ENCODE results near the gene DDX10.
A peak's percentile ranks its signal among the peaks of the same experiment; 100 is the strongest.

The DDX10 gene

DNA sequence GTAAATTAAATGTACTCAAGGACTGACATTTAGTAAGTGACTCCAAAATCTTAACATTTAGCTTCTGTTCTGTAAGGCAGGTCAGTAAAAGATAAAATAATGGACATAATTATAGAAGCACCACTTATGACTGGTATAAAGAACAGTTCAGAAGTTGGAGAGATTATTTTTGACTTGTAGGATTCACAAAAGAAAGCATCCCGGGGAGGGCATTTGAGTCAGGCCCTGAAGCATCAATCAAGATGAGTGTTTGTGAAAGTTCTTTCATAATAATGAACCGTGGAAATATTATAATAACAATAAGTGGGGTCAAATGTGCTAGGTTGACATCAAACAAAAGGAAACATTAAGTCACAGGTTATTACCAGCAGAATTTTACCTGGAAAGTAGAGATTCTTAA, 201.9 kb downstream of the DDX10 start:
- H2BK15ac ChIP-seq (replicated peaks; ENCODE audit: low read depth): no peak overlapping the region
- H3K9ac ChIP-seq (ENCODE audit: low read length): no peak overlapping the region
- H2BK120ac ChIP-seq (ENCODE audit: low read depth, low read length): no peak overlapping the region
- no peak overlapping the region for H3K18ac ChIP-seq (ENCODE audit: low read length)
- no CpG with 5 or more reads among the region's 2 CpGs for WGBS (ENCODE audit: extremely low coverage, insufficient coverage, low lambda C conversion rate)
- no peak overlapping the region for H4K5ac ChIP-seq (ENCODE audit: low read length)
- no peak overlapping the region for H3K4me3 ChIP-seq (ENCODE audit: low read length)
- no peaks in the 10 kb centered on the region for H3K36me3 ChIP-seq (ENCODE audit: control insufficient read depth, insufficient read depth, low read length)
- H3K79me1 ChIP-seq (ENCODE audit: low read length): no peaks in the 10 kb centered on the region
- no peak overlapping the region for H3K23ac ChIP-seq (ENCODE audit: low read length)
- DNase-seq: no peak
- no peak overlapping the region for H3K4me2 ChIP-seq (ENCODE audit: low read length)
- no peak overlapping the region for H4K8ac ChIP-seq (ENCODE audit: low read depth, low read length)
- no peak overlapping the region for H3K56ac ChIP-seq (ENCODE audit: low read length)
- H3K4ac ChIP-seq (ENCODE audit: low read depth, low read length): no peak overlapping the region
- peaks cover 2% of the 10 kb centered on the region for H3K4me1 ChIP-seq (ENCODE audit: control insufficient read depth, low read depth, low read length)
- H3K27me3 ChIP-seq (ENCODE audit: insufficient read depth, low read length, poor library complexity): no peaks in the 10 kb centered on the region
- H3K27ac ChIP-seq (ENCODE audit: low read depth, low read length): no peak overlapping the region
- H2BK5ac ChIP-seq (ENCODE audit: low read length): no peak overlapping the region
- H3K79me2 ChIP-seq (ENCODE audit: control insufficient read depth, insufficient read depth, low read length): no peaks in the 10 kb centered on the region
- H2AK5ac ChIP-seq (ENCODE audit: low read length): no peak overlapping the region

DNA sequence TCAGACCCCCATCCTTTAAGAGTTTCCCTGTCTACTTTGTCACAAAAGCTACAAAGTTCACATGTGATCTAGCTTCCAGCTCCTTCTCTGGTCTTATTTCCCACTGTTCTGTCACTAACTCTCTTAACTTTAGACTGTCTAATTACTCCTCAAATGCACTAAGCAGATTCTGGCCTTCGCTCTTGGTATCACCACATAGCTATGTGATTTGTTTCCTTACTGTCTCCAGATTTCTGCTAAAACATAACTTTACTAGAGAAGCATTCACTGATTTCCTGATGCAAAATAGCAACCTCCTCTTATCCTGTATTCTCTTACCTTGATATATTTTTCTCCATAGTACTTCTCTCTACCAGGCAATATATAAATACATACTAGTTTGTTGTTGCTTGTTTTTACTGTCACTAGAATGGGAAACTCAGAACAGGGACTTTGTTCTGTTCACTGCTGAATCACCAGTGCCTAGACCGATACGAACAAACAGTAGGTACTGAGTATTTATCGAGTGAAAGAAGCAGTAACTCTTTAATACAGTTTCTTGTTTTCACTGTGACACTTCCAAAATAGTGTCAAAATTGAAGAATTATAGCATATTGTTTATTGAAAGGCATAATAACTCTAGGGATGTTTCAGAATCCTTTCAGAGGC, 205.6 kb downstream of the DDX10 start:
- H4K8ac ChIP-seq (ENCODE audit: low read depth, low read length): no peak overlapping the region
- WGBS (ENCODE audit: extremely low coverage, insufficient coverage, low lambda C conversion rate): no CpG with 5 or more reads among the region's 4 CpGs

DNA sequence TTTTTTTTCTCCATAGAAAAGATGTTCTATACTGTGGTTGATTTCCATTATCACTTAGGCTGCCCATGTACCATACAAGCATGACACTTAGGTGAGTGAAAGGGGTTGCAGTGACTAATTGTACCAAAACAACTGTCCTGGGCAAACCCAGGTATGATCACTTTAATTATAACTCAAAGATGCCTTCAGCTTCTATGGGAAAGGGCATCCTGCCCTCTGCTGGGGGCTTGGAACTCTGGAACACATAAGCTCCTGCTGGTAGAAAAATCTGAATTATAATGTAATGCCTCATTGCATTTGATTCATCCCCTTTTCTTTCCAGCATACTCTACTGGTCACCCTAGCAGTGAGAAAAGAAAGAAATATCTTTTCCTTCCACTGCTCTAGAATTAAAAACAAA, 206.3 kb downstream of the DDX10 start:
- Histone ChIP-seq H3K79me2 (ENCODE audit: control insufficient read depth, insufficient read depth, low read length) (no peaks in the 10 kb centered on the region), H3K4me2 (ENCODE audit: low read length) (no peak overlapping the region), H3K27ac (ENCODE audit: low read depth, low read length) (no peak overlapping the region), H3K36me3 (ENCODE audit: control insufficient read depth, insufficient read depth, low read length) (no peaks in the 10 kb centered on the region), H4K5ac (ENCODE audit: low read length) (no peak overlapping the region), H3K27me3 (ENCODE audit: insufficient read depth, low read length, poor library complexity) (no peaks in the 10 kb centered on the region), H2BK5ac (ENCODE audit: low read length) (no peak overlapping the region), H3K4me1 (ENCODE audit: control insufficient read depth, low read depth, low read length) (no peaks in the 10 kb centered on the region), H3K4me3 (ENCODE audit: low read length) (no peak overlapping the region), H4K8ac (ENCODE audit: low read depth, low read length) (no peak overlapping the region), H3K23ac (ENCODE audit: low read length) (no peak overlapping the region), H3K56ac (ENCODE audit: low read length) (no peak overlapping the region), H3K9ac (ENCODE audit: low read length) (no peak overlapping the region), H2BK120ac (ENCODE audit: low read depth, low read length) (no peak overlapping the region), H3K18ac (ENCODE audit: low read length) (no peak overlapping the region), H2BK15ac (replicated peaks; ENCODE audit: low read depth) (no peak overlapping the region), H2AK5ac (ENCODE audit: low read length) (no peak overlapping the region), H3K4ac (ENCODE audit: low read depth, low read length) (no peak overlapping the region), H3K79me1 (ENCODE audit: low read length) (no peaks in the 10 kb centered on the region)
- peak; percentile 66 for DNase-seq

More for the DNA sequence above, 205.6 kb downstream of the DDX10 start:
- Histone ChIP-seq H3K9ac (ENCODE audit: low read length) (no peak overlapping the region), H3K27me3 (ENCODE audit: insufficient read depth, low read length, poor library complexity) (no peaks in the 10 kb centered on the region), H3K4me3 (ENCODE audit: low read length) (no peak overlapping the region), H3K79me1 (ENCODE audit: low read length) (no peaks in the 10 kb centered on the region), H3K56ac (ENCODE audit: low read length) (peak overlapping the region; percentile 6), H2BK120ac (ENCODE audit: low read depth, low read length) (no peak overlapping the region), H4K5ac (ENCODE audit: low read length) (no peak overlapping the region), H3K79me2 (ENCODE audit: control insufficient read depth, insufficient read depth, low read length) (no peaks in the 10 kb centered on the region), H3K23ac (ENCODE audit: low read length) (no peak overlapping the region), H3K4me2 (ENCODE audit: low read length) (no peak overlapping the region), H2AK5ac (ENCODE audit: low read length) (no peak overlapping the region), H3K36me3 (ENCODE audit: control insufficient read depth, insufficient read depth, low read length) (no peaks in the 10 kb centered on the region), H3K4ac (ENCODE audit: low read depth, low read length) (no peak overlapping the region), H2BK5ac (ENCODE audit: low read length) (no peak overlapping the region), H3K4me1 (ENCODE audit: control insufficient read depth, low read depth, low read length) (no peaks in the 10 kb centered on the region), H3K27ac (ENCODE audit: low read depth, low read length) (no peak overlapping the region), H3K18ac (ENCODE audit: low read length) (no peak overlapping the region), H2BK15ac (replicated peaks; ENCODE audit: low read depth) (peak overlapping the region; percentile 85)
- peak; percentile 56 for DNase-seq

DNA sequence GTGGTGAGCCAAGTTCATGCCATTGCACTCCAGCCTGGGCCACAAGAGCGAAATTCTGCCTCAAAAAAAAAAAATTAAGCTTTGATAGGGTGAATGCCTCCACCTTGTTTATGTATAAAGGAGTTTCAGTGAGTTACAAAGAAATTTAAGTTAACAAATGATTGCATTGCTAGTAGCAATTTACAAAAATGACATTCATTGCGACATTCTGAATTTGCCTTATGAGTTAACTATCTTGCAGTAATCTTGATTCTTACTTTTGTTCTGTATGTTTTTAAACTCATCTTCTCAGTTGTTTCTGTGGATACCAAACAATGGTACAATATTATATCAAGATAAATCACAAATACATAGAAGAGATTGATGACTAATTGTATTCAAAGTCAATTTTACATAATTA, 207.0 kb downstream of the DDX10 start:
- no peak overlapping the region for H3K23ac ChIP-seq (ENCODE audit: low read length)
- H3K4me2 ChIP-seq (ENCODE audit: low read length): no peak overlapping the region
- no peak overlapping the region for H3K9ac ChIP-seq (ENCODE audit: low read length)
- H3K4me1 ChIP-seq (ENCODE audit: control insufficient read depth, low read depth, low read length): no peaks in the 10 kb centered on the region
- H2BK15ac ChIP-seq (replicated peaks; ENCODE audit: low read depth): no peak overlapping the region
- WGBS (ENCODE audit: extremely low coverage, insufficient coverage, low lambda C conversion rate): no CpG with 5 or more reads among the region's 2 CpGs
- no peak overlapping the region for H4K5ac ChIP-seq (ENCODE audit: low read length)
- H3K36me3 ChIP-seq (ENCODE audit: control insufficient read depth, insufficient read depth, low read length): no peaks in the 10 kb centered on the region
- H2AK5ac ChIP-seq (ENCODE audit: low read length): no peak overlapping the region
- no peak overlapping the region for H3K4me3 ChIP-seq (ENCODE audit: low read length)
- DNase-seq: no peak
- no peaks in the 10 kb centered on the region for H3K79me2 ChIP-seq (ENCODE audit: control insufficient read depth, insufficient read depth, low read length)
- no peak overlapping the region for H3K56ac ChIP-seq (ENCODE audit: low read length)
- H3K79me1 ChIP-seq (ENCODE audit: low read length): no peaks in the 10 kb centered on the region
- no peak overlapping the region for H3K4ac ChIP-seq (ENCODE audit: low read depth, low read length)
- no peak overlapping the region for H3K27ac ChIP-seq (ENCODE audit: low read depth, low read length)
- H2BK120ac ChIP-seq (ENCODE audit: low read depth, low read length): no peak overlapping the region
- no peak overlapping the region for H2BK5ac ChIP-seq (ENCODE audit: low read length)
- H3K27me3 ChIP-seq (ENCODE audit: insufficient read depth, low read length, poor library complexity): no peaks in the 10 kb centered on the region
- H4K8ac ChIP-seq (ENCODE audit: low read depth, low read length): no peak overlapping the region
- no peak overlapping the region for H3K18ac ChIP-seq (ENCODE audit: low read length)

DNA sequence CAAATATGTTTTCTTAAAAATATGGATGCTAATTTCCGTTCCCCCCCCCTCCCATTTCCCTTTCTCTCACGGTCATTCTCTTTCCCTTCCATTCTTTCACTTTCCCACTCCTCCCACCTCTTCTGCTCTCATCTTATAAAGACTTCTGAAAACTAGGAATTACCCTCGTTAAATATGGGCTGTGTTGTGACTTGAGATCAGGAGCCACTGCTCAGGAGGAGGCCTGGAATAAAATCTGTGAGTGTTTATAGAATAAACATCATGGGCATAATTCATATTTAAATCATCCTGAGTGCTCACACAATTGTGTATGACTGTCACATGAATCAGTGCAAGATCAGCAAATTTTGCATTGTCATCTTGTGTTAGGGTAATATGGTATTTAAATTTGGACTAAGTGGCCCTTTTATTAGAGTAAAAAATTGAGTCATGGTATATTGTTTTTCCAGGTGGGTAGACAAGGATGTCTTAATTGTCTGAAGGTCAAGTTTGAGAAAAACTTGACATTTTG, 208.0 kb downstream of the DDX10 start:
- Histone ChIP-seq H4K8ac (ENCODE audit: low read depth, low read length) (no peak overlapping the region), H2BK15ac (replicated peaks; ENCODE audit: low read depth) (no peak overlapping the region), H3K79me1 (ENCODE audit: low read length) (no peaks in the 10 kb centered on the region), H3K4me3 (ENCODE audit: low read length) (no peak overlapping the region), H3K4me2 (ENCODE audit: low read length) (no peak overlapping the region), H4K5ac (ENCODE audit: low read length) (no peak overlapping the region), H3K23ac (ENCODE audit: low read length) (no peak overlapping the region), H2AK5ac (ENCODE audit: low read length) (no peak overlapping the region), H2BK5ac (ENCODE audit: low read length) (no peak overlapping the region), H3K9ac (ENCODE audit: low read length) (no peak overlapping the region), H3K36me3 (ENCODE audit: control insufficient read depth, insufficient read depth, low read length) (no peaks in the 10 kb centered on the region), H3K18ac (ENCODE audit: low read length) (no peak overlapping the region), H2BK120ac (ENCODE audit: low read depth, low read length) (no peak overlapping the region), H3K79me2 (ENCODE audit: control insufficient read depth, insufficient read depth, low read length) (no peaks in the 10 kb centered on the region), H3K4ac (ENCODE audit: low read depth, low read length) (no peak overlapping the region), H3K56ac (ENCODE audit: low read length) (no peak overlapping the region), H3K27ac (ENCODE audit: low read depth, low read length) (no peak overlapping the region), H3K4me1 (ENCODE audit: control insufficient read depth, low read depth, low read length) (no peaks in the 10 kb centered on the region), H3K27me3 (ENCODE audit: insufficient read depth, low read length, poor library complexity) (no peaks in the 10 kb centered on the region)
- 100% methylated on average over 1 of the region's 3 CpGs for WGBS (ENCODE audit: extremely low coverage, insufficient coverage, low lambda C conversion rate)
- no peak for DNase-seq

DNA sequence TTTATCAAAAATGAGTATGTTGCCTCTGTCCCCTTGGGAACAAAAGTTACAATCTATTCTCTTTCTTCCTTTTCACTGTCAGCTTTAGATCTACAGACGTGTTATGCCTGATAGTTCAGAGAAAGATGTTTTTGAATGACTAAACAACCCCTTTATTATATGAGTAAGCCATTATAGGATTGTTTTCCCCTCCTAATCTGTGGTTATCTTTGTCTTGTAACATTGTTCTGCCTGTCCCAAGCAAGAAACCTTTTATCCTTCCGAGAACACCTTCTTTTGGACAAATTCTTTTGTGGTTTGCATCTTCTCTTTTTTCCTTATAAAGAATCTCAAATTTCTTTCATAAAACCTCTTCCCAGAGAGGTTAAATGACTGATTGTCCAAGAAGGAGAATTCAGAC, 208.4 kb downstream of the DDX10 start:
- Histone ChIP-seq H3K4me2 (ENCODE audit: low read length) (no peak overlapping the region), H4K8ac (ENCODE audit: low read depth, low read length) (no peak overlapping the region), H2BK120ac (ENCODE audit: low read depth, low read length) (no peak overlapping the region), H3K79me1 (ENCODE audit: low read length) (no peaks in the 10 kb centered on the region), H3K4me1 (ENCODE audit: control insufficient read depth, low read depth, low read length) (no peaks in the 10 kb centered on the region), H3K4ac (ENCODE audit: low read depth, low read length) (no peak overlapping the region), H3K4me3 (ENCODE audit: low read length) (no peak overlapping the region), H3K27me3 (ENCODE audit: insufficient read depth, low read length, poor library complexity) (no peaks in the 10 kb centered on the region), H2BK5ac (ENCODE audit: low read length) (no peak overlapping the region), H3K9ac (ENCODE audit: low read length) (no peak overlapping the region), H3K36me3 (ENCODE audit: control insufficient read depth, insufficient read depth, low read length) (no peaks in the 10 kb centered on the region), H2BK15ac (replicated peaks; ENCODE audit: low read depth) (no peak overlapping the region), H3K23ac (ENCODE audit: low read length) (no peak overlapping the region), H2AK5ac (ENCODE audit: low read length) (no peak overlapping the region), H4K5ac (ENCODE audit: low read length) (no peak overlapping the region), H3K18ac (ENCODE audit: low read length) (no peak overlapping the region), H3K56ac (ENCODE audit: low read length) (no peak overlapping the region), H3K79me2 (ENCODE audit: control insufficient read depth, insufficient read depth, low read length) (no peaks in the 10 kb centered on the region), H3K27ac (ENCODE audit: low read depth, low read length) (no peak overlapping the region)
- DNase-seq: no peak
- no CpG with 5 or more reads among the region's 2 CpGs for WGBS (ENCODE audit: extremely low coverage, insufficient coverage, low lambda C conversion rate)

Measured in mesendoderm (in vitro differentiated cells).